Activated CD8-positive, alpha-beta memory T cell treated with anti-CD3 and anti-CD28 coated beads, Interleukin-2, amount 50 U/mL, for 48 hours (primary cell): ENCODE results near the gene AGAP1.

Source experiments
- DNase-seq: peaks from one replicate; pipeline ENCODE4 v3.0.0-alpha.2; 2020

AGAP1 gene

GRCh38 chr2:235697041-235697440, 203.2 kb downstream of the AGAP1 start:
- no peak for DNase-seq

GRCh38 chr2:235698028-235698427, 204.2 kb downstream of the AGAP1 start:
- DNase-seq, result no peak

GRCh38 chr2:235698491-235698890, 204.6 kb downstream of the AGAP1 start:
- no peak for DNase-seq

GRCh38 chr2:235699576-235699975, 205.7 kb downstream of the AGAP1 start:
- no peak for DNase-seq

- DNase-seq, result no peak
Observed at GRCh38 chr2:235701206-235701981, 207.6 kb downstream of the AGAP1 start.

GRCh38 chr2:235702186-235702585, 208.3 kb downstream of the AGAP1 start:
- DNase-seq, result no peak

GRCh38 chr2:235703711-235704295, 210.0 kb downstream of the AGAP1 start:
- DNase-seq, result no peak

GRCh38 chr2:235705296-235705695, 211.5 kb downstream of the AGAP1 start:
- no peak for DNase-seq

- DNase-seq, result no peak
Observed at GRCh38 chr2:235706506-235706905, 212.7 kb downstream of the AGAP1 start.

- no peak for DNase-seq
Observed at GRCh38 chr2:235707411-235708096, 213.7 kb downstream of the AGAP1 start.

- DNase-seq, result no peak
Observed at GRCh38 chr2:235709124-235709813, 215.4 kb downstream of the AGAP1 start.

GRCh38 chr2:235709969-235710879, 216.4 kb downstream of the AGAP1 start:
- DNase-seq, result no peak

- no peak for DNase-seq
Observed at GRCh38 chr2:235710933-235711332, 217.1 kb downstream of the AGAP1 start.

GRCh38 chr2:235711527-235711926, 217.7 kb downstream of the AGAP1 start:
- no peak for DNase-seq

GRCh38 chr2:235712176-235712575, 218.3 kb downstream of the AGAP1 start:
- no peak for DNase-seq

GRCh38 chr2:235713189-235713588, 219.3 kb downstream of the AGAP1 start:
- DNase-seq, result no peak

GRCh38 chr2:235715601-235716000, 221.8 kb downstream of the AGAP1 start:
- DNase-seq, result no peak

- DNase-seq, result no peak
Observed at GRCh38 chr2:235716875-235717496, 223.1 kb downstream of the AGAP1 start.

- no peak for DNase-seq
Observed at GRCh38 chr2:235719146-235719942, 225.5 kb downstream of the AGAP1 start.

GRCh38 chr2:235721625-235722024, 227.8 kb downstream of the AGAP1 start:
- no peak for DNase-seq

- no peak for DNase-seq
Observed at GRCh38 chr2:235722869-235723268, 229.0 kb downstream of the AGAP1 start.
